SKM-1 (cell line): ENCODE measurements around the gene DGKZ.
A peak's percentile ranks its signal among the peaks of the same experiment; 100 is the strongest.

Source experiments
- DNase-seq: peaks from one replicate; lab custom pipeline; 2025; ENCODE audit not compliant: unreplicated experiment; lab: John Stamatoyannopoulos, UW

Gene DGKZ

GRCh38 chr11:46380340-46381047 is 33.2 kb downstream of the DGKZ start:
- no peak for DNase-seq

- no peak for DNase-seq
Observed at GRCh38 chr11:46381048-46381818, 34.0 kb downstream of the DGKZ start, which contains the start of gene MDK. Gene MDK, plus strand, starts transcription at chr11:46381669. Its CDS starts 389 bp downstream, at chr11:46382058.

- DNase-seq: no peak
Observed at GRCh38 chr11:46381819-46382645, 34.8 kb downstream of the DGKZ start.

- no peak for DNase-seq
Observed at GRCh38 chr11:46382646-46383403, 35.6 kb downstream of the DGKZ start.

GRCh38 chr11:46383404-46383758 is 36.1 kb downstream of the DGKZ start:
- DNase-seq: no peak

GRCh38 chr11:46383974-46384701 is 36.9 kb downstream of the DGKZ start:
- DNase-seq: no peak

GRCh38 chr11:46385169-46386004 is 38.1 kb downstream of the DGKZ start:
- DNase-seq: no peak

- no peak for DNase-seq
Observed at GRCh38 chr11:46386005-46386578, 38.8 kb downstream of the DGKZ start.

GRCh38 chr11:46386674-46387073 is 39.4 kb downstream of the DGKZ start:
- no peak for DNase-seq

- DNase-seq: no peak
Observed at GRCh38 chr11:46387456-46387855, 40.2 kb downstream of the DGKZ start.

GRCh38 chr11:46387919-46388618 is 40.8 kb downstream of the DGKZ start:
- no peak for DNase-seq

GRCh38 chr11:46388619-46389449 is 41.6 kb downstream of the DGKZ start:
- DNase-seq: no peak

- peak; percentile 63 for DNase-seq
Observed at GRCh38 chr11:46389450-46390330, 42.4 kb downstream of the DGKZ start.

GRCh38 chr11:46390331-46391171 is 43.3 kb downstream of the DGKZ start:
- no peak for DNase-seq

GRCh38 chr11:46391186-46391577 is 43.9 kb downstream of the DGKZ start:
- DNase-seq: no peak
